Measurements from ENCODE around the gene UBAP2. TPM values are rescaled to one million over a fixed set of nuclear protein-coding genes. Genes with fewer than 3 reads are reported as not detected.

The UBAP2 gene
- polyA plus RNA-seq, 1 donor, result 92.0 TPM

Other genes starting within 250 kb of the UBAP2 start
- 43.2 TPM for gene UBE2R2, start 231.7 kb downstream of the UBAP2 start, polyA plus RNA-seq (ENCODE audit: insufficient read length)
- 31.2 TPM for gene DCAF12, start 77.8 kb upstream of the UBAP2 start, polyA plus RNA-seq (ENCODE audit: insufficient read length)
- 39.4 TPM for gene UBAP1, start 130.2 kb upstream of the UBAP2 start, polyA plus RNA-seq (ENCODE audit: insufficient read length)